Adrenal gland (tissue), 5 donors: Measurements from ENCODE around the gene REEP1.

ENCODE experiments used
- POLR2A ChIP-seq, 2 donors: fragments of 450-650 bp; IDR thresholded peaks; one replicate each; pipeline ENCODE4 v1.6.1; 2017; ENCODE audit warnings: antibody characterized with exemption in 2 of 2, mild to moderate bottlenecking in 2 of 2, moderate library complexity in 1 of 2
- TF ChIP-seq, protein P1 (sequence below), 6 experiments: fragments of 450-650 bp in 4 of 6; fragments of 200-600 bp in 2 of 6; sonication (generic) in 1 of 6; IDR thresholded peaks; 1 replicate in 5 of 6; 2 replicates in 1 of 6; pipeline versions ENCODE4 v1.5.1 to v1.8.0; 2016 to 2021; ENCODE audit warnings: antibody characterized with exemption in 6 of 6, mild to moderate bottlenecking in 2 of 6, moderate library complexity in 1 of 6
- donor health status: DM: no; HTN: no; CAD: no.

DNA sequence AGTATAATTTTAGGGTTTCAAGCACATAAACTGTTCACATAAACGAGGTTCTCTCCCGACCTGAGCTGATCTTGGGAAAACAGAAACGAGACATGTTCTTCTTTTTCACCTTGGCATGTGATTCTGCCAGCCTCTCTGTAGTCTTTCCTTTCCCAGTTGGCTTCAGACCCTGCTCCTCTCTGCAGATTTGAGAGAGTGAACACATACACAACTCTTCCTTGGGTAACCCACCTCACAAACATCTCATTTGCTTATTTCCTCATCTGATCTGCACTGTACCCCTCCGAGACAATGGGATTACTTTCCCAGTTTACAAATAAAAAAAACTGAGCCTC lies 46.1 kb downstream of the REEP1 start:
- no peak for TF ChIP-seq POLR2A (IDR thresholded peaks at IDR 0.05)
- TF ChIP-seq, protein P1, sequence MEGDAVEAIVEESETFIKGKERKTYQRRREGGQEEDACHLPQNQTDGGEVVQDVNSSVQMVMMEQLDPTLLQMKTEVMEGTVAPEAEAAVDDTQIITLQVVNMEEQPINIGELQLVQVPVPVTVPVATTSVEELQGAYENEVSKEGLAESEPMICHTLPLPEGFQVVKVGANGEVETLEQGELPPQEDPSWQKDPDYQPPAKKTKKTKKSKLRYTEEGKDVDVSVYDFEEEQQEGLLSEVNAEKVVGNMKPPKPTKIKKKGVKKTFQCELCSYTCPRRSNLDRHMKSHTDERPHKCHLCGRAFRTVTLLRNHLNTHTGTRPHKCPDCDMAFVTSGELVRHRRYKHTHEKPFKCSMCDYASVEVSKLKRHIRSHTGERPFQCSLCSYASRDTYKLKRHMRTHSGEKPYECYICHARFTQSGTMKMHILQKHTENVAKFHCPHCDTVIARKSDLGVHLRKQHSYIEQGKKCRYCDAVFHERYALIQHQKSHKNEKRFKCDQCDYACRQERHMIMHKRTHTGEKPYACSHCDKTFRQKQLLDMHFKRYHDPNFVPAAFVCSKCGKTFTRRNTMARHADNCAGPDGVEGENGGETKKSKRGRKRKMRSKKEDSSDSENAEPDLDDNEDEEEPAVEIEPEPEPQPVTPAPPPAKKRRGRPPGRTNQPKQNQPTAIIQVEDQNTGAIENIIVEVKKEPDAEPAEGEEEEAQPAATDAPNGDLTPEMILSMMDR (IDR thresholded peaks at IDR 0.05) = no peak
